K562 (cell line): ENCODE data around the gene DHX29. TPM values are rescaled to one million over a fixed set of nuclear protein-coding genes. Genes with fewer than 3 reads are reported as not detected.
A peak's percentile ranks its signal among the peaks of the same experiment; 100 is the strongest.

Source experiments
- CCNT2 ChIP-seq: IDR thresholded peaks from 2 replicates; pipeline ENCODE4 v1.6.1; 2011; ENCODE audit warnings: borderline replicate concordance, low read depth, mild to moderate bottlenecking, moderate library complexity, mixed read lengths, low read length; ENCODE audit not compliant: insufficient read length; ENCODE audit errors: extremely low read depth
- CREB1 ChIP-seq, 2 experiments: sonication (generic) in 1 of 2; formaldehyde crosslinking in 1 of 2; IDR thresholded peaks; 2 replicates each; pipeline versions ENCODE4 v1.6.1 to v1.8.0; 2012 to 2022; ENCODE audit warnings: inconsistent platforms in 1 of 2, mild to moderate bottlenecking in 1 of 2, missing genetic modification reagents in 1 of 2, moderate library complexity in 1 of 2
- CXXC5 ChIP-seq: fragments of 250-450 bp; sonication (Bioruptor Pico); IDR thresholded peaks from 2 replicates; pipeline ENCODE4 v1.8.0; 2022; ENCODE audit warnings: inconsistent platforms, mild to moderate bottlenecking, moderate library complexity
- KDM5B ChIP-seq: fragments of 200-600 bp; sonication (generic); IDR thresholded peaks from 2 replicates; pipeline ENCODE4 v1.6.1; 2012; ENCODE audit warnings: low read depth, mild to moderate bottlenecking, moderate library complexity, low read length, control low read depth, inconsistent platforms; ENCODE audit not compliant: insufficient replicate concordance
- OTX1 ChIP-seq: fragments of 450-650 bp; formaldehyde crosslinking; IDR thresholded peaks from 2 replicates; pipeline ENCODE4 v1.4.0; 2022; ENCODE audit warnings: mild to moderate bottlenecking
- ZNF146 ChIP-seq: IDR thresholded peaks from one replicate; pipeline ENCODE4 v1.6.1; 2018; ENCODE audit warnings: missing compliant biosample characterization; ENCODE audit not compliant: unreplicated experiment
- ZNF583 ChIP-seq: fragments of 250-450 bp; sonication (Bioruptor Pico); IDR thresholded peaks from 2 replicates; pipeline ENCODE4 v1.4.0; 2020
- polyA plus RNA-seq, 8 experiments: library from polyadenylated mRNA; depleted of rRNA in 4 of 8; stranded (reverse) in 5 of 8; unstranded in 3 of 8; fragments of >200 nt; fragmentation: Nextera tagmentation in 2 of 8; fragmentation: Illumina TruSeq in 1 of 8; extraction: Ambion mirVana in 2 of 8; extraction: Trizol in 1 of 8; gene quantifications; 2 replicates each; pipeline versions ENCODE4 v1.2.1 to v1.2.3, GENCODE V29; 2011 to 2014; ENCODE audit warnings: inconsistent platforms in 1 of 8, missing spikeins in 1 of 8
- total RNA-seq, 7 experiments: library from RNA; depleted of rRNA in 6 of 7; stranded (reverse); fragments of >200 nt in 6 of 7; fragmentation: Illumina TruSeq in 2 of 7; extraction: Trizol in 2 of 7; gene quantifications; 2 replicates each; pipeline versions ENCODE4 v1.2.1 to v1.2.3, GENCODE V29; 2011 to 2021; ENCODE audit warnings: low replicate concordance in 1 of 7
- TF ChIP-seq, protein P1 (sequence below), 2 experiments: IDR thresholded peaks; 2 replicates each; pipeline ENCODE4 v1.6.1; 2011; ENCODE audit warnings: borderline replicate concordance in 1 of 2, control low read depth in 1 of 2, low read depth in 1 of 2, low read length in 1 of 2, mild to moderate bottlenecking in 1 of 2, mixed read lengths in 1 of 2, moderate library complexity in 1 of 2; ENCODE audit not compliant: insufficient read depth in 1 of 2, insufficient read length in 1 of 2, poor library complexity in 1 of 2, severe bottlenecking in 1 of 2; ENCODE audit errors: extremely low read depth in 1 of 2
- TF ChIP-seq, protein P2 (sequence below), 2 experiments: fragments of 450-650 bp; conservative IDR thresholded peaks; 2 replicates each; pipeline ENCODE4 v1.6.1; 2017; ENCODE audit warnings: mild to moderate bottlenecking in 2 of 2, moderate library complexity in 2 of 2
- TF ChIP-seq, protein P3 (sequence below), 2 experiments: IDR thresholded peaks; 2 replicates each; pipeline ENCODE4 v1.6.1; 2012; ENCODE audit warnings: improper control_type of control experiment in 2 of 2, low read depth in 2 of 2, low read length in 2 of 2, borderline replicate concordance in 1 of 2
- TF ChIP-seq, protein P4 (sequence below): IDR thresholded peaks from 2 replicates; pipeline ENCODE4 v1.6.1; 2014; ENCODE audit warnings: antibody characterized with exemption
- TF ChIP-seq, protein P5 (sequence below): sonication (generic); formaldehyde crosslinking; IDR thresholded peaks from 2 replicates; pipeline ENCODE4 v1.9.0; 2022; ENCODE audit warnings: mild to moderate bottlenecking, missing genetic modification reagents

Gene DHX29
- total and polyA plus RNA-seq, 9 of the 15 experiments (the other 6 are each of a cell fraction or from before 2014, with no cell fraction given) = 7.5 to 42.1 (median 25.0) TPM

DNA sequence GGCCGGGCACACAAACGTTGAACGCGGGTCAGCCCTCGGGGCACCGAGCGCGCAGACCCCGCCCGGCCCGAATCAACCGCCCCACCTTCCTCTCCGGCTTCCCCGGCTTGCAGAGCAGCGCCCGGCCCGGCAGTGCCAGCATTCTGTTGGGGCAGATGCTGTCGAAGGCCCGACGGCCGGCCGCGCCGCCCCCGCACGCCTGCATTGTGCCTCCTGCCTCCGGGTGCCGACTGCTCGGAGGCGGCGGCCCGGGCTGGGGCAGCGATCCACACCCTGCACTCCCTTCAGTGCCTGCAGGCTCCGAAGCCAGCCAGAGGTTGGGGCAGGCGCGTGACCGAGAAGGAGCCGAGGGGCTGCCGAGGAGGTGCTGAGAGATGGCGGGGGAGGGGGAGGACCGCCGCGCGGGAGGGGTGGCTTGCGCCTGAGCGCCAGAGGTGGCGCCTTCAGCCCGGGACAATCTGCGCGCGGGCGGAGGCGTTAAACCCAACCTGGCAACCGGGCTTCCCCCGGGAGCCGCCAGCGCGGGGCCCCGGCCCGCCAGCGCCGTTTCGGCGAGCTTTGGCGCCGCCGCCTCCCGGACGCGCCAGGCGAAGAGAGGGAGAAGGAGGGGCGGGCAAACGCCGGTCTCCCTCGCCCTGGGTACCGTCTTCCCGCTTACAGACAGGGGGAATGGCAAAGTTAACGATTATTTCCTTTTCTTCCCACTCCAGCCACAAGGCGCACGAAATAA, 80.4 kb downstream of the DHX29 start, which contains the start of gene MCIDAS (continued):
- TF ChIP-seq, protein P1, sequence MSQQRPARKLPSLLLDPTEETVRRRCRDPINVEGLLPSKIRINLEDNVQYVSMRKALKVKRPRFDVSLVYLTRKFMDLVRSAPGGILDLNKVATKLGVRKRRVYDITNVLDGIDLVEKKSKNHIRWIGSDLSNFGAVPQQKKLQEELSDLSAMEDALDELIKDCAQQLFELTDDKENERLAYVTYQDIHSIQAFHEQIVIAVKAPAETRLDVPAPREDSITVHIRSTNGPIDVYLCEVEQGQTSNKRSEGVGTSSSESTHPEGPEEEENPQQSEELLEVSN (IDR thresholded peaks at IDR 0.05; ENCODE audit: borderline replicate concordance in 1 of 2, extremely low read depth in 1 of 2, insufficient read depth in 1 of 2, insufficient read length in 1 of 2, low read depth in 1 of 2, low read length in 1 of 2, poor library complexity in 1 of 2, severe bottlenecking in 1 of 2) = peak; percentile 77 to 95
- TF ChIP-seq, protein P2, sequence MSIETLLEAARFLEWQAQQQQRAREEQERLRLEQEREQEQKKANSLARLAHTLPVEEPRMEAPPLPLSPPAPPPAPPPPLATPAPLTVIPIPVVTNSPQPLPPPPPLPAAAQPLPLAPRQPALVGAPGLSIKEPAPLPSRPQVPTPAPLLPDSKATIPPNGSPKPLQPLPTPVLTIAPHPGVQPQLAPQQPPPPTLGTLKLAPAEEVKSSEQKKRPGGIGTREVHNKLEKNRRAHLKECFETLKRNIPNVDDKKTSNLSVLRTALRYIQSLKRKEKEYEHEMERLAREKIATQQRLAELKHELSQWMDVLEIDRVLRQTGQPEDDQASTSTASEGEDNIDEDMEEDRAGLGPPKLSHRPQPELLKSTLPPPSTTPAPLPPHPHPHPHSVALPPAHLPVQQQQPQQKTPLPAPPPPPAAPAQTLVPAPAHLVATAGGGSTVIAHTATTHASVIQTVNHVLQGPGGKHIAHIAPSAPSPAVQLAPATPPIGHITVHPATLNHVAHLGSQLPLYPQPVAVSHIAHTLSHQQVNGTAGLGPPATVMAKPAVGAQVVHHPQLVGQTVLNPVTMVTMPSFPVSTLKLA (conservative IDR thresholded peaks at IDR 0.05) = peak in 1 of 2 experiments; percentile 49; a peak in 3 of 4 replicates
- TF ChIP-seq, protein P3, sequence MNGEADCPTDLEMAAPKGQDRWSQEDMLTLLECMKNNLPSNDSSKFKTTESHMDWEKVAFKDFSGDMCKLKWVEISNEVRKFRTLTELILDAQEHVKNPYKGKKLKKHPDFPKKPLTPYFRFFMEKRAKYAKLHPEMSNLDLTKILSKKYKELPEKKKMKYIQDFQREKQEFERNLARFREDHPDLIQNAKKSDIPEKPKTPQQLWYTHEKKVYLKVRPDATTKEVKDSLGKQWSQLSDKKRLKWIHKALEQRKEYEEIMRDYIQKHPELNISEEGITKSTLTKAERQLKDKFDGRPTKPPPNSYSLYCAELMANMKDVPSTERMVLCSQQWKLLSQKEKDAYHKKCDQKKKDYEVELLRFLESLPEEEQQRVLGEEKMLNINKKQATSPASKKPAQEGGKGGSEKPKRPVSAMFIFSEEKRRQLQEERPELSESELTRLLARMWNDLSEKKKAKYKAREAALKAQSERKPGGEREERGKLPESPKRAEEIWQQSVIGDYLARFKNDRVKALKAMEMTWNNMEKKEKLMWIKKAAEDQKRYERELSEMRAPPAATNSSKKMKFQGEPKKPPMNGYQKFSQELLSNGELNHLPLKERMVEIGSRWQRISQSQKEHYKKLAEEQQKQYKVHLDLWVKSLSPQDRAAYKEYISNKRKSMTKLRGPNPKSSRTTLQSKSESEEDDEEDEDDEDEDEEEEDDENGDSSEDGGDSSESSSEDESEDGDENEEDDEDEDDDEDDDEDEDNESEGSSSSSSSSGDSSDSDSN (IDR thresholded peaks at IDR 0.05; ENCODE audit: borderline replicate concordance in 1 of 2, low read depth in 2 of 2, low read length in 2 of 2) = peak; percentile 67 to 70; a peak in 1 of 4 replicates
- no peak for TF ChIP-seq ZNF583 (CRISPR knock-in tag)
- TF ChIP-seq KDM5B = peak; percentile 46
- peak; percentile 84 for TF ChIP-seq CCNT2
- TF ChIP-seq CXXC5 (CRISPR knock-in tag) = peak; percentile 79
- TF ChIP-seq, protein P4, sequence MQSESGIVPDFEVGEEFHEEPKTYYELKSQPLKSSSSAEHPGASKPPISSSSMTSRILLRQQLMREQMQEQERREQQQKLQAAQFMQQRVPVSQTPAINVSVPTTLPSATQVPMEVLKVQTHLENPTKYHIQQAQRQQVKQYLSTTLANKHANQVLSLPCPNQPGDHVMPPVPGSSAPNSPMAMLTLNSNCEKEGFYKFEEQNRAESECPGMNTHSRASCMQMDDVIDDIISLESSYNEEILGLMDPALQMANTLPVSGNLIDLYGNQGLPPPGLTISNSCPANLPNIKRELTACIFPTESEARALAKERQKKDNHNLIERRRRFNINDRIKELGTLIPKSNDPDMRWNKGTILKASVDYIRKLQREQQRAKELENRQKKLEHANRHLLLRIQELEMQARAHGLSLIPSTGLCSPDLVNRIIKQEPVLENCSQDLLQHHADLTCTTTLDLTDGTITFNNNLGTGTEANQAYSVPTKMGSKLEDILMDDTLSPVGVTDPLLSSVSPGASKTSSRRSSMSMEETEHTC = peak; percentile 20; the same call in 1 of the 2 replicates
- 0 out of 2 replicates have a peak, but pooled peaks have one; percentile 17 for TF ChIP-seq OTX1 (CRISPR knock-in tag)
- TF ChIP-seq, protein P5, sequence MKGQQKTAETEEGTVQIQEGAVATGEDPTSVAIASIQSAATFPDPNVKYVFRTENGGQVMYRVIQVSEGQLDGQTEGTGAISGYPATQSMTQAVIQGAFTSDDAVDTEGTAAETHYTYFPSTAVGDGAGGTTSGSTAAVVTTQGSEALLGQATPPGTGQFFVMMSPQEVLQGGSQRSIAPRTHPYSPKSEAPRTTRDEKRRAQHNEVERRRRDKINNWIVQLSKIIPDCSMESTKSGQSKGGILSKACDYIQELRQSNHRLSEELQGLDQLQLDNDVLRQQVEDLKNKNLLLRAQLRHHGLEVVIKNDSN (CRISPR knock-in tag) = peak; percentile 36; the same call in 1 of the 2 replicates
- TF ChIP-seq ZNF146 = no peak
- peak; percentile 70 for TF ChIP-seq CREB1 (IDR thresholded peaks at IDR 0.05)
- TF ChIP-seq CREB1 (CRISPR knock-in tag; IDR thresholded peaks at IDR 0.05) = peak; percentile 75
